Measurements from ENCODE around the gene LRRC56.

The LRRC56 gene

GRCh38 chr11:536841-537621, at the start of gene LRRC56:
LRRC56 (plus strand) TSS chr11:537527; CDS start chr11:540685, 3,158 bp downstream.
- DNase-seq, result peak; percentile 96

GRCh38 chr11:487571-488021, 49.7 kb upstream of the LRRC56 start:
- DNase-seq, result no peak

- no peak for DNase-seq
These were observed 49.3 kb upstream of the LRRC56 start for GRCh38 chr11:488062-488461.

GRCh38 chr11:488579-488978, 48.7 kb upstream of the LRRC56 start:
- DNase-seq, result no peak

- no peak for DNase-seq
These were observed 48.3 kb upstream of the LRRC56 start for GRCh38 chr11:488992-489391.

- no peak for DNase-seq
These were observed 47.6 kb upstream of the LRRC56 start for GRCh38 chr11:489610-490185.

GRCh38 chr11:490186-490929, 47.0 kb upstream of the LRRC56 start:
- DNase-seq, result no peak

GRCh38 chr11:490930-491260, 46.4 kb upstream of the LRRC56 start:
- no peak for DNase-seq

- DNase-seq, result no peak
These were observed 46.0 kb upstream of the LRRC56 start for GRCh38 chr11:491358-491757.

GRCh38 chr11:492427-493226, 44.7 kb upstream of the LRRC56 start:
- no peak for DNase-seq

GRCh38 chr11:494761-495536, 42.4 kb upstream of the LRRC56 start:
- no peak for DNase-seq

GRCh38 chr11:495537-495931, 41.8 kb upstream of the LRRC56 start:
- no peak for DNase-seq

- DNase-seq, result no peak
These were observed 40.3 kb upstream of the LRRC56 start for GRCh38 chr11:496834-497564.

- DNase-seq, result no peak
These were observed 39.6 kb upstream of the LRRC56 start for GRCh38 chr11:497565-498296.

- DNase-seq, result no peak
These were observed 38.8 kb upstream of the LRRC56 start for GRCh38 chr11:498297-499181.

GRCh38 chr11:499201-500076, 37.9 kb upstream of the LRRC56 start:
- no peak for DNase-seq

- DNase-seq, result no peak
These were observed 36.2 kb upstream of the LRRC56 start for GRCh38 chr11:501001-501682.

GRCh38 chr11:501683-502287, 35.5 kb upstream of the LRRC56 start:
- no peak for DNase-seq

All from CD4-positive, alpha-beta T cell treated with Interleukin-4 for 4 hours (primary cell).